ENCODE measurements around the gene STXBP5.

DNA sequence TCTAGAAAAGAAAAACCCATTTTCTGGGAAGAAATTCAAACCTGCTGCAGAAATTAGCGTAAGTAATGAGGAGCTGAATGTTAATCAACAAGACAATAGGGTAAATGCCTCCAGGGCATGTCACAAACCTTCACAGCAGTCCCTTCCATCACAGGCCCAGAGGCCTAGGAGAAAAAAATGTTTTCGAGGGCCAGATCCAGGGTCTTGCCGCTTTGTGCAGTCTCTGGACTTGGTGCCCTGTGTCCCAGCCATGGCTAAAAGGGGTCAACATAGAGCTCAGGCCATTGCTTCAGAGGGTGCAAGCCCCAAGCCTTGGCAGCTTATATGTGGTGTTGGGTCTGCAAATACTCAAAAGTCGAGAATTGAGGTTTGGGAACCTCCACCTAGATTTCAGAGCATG, 99.8 kb downstream of the STXBP5 start:
- TF ChIP-seq CTCF (conservative IDR thresholded peaks at IDR 0.05): no peak
- no peak for TF ChIP-seq ZFX (IDR thresholded peaks at IDR 0.05)
